ENCODE data around the gene EPSTI1. TPM values are rescaled to one million over a fixed set of nuclear protein-coding genes. Genes with fewer than 3 reads are reported as not detected.

Gene EPSTI1
- total RNA-seq, 1 experiment from 2014 or later, result 0.69 TPM

DNA sequence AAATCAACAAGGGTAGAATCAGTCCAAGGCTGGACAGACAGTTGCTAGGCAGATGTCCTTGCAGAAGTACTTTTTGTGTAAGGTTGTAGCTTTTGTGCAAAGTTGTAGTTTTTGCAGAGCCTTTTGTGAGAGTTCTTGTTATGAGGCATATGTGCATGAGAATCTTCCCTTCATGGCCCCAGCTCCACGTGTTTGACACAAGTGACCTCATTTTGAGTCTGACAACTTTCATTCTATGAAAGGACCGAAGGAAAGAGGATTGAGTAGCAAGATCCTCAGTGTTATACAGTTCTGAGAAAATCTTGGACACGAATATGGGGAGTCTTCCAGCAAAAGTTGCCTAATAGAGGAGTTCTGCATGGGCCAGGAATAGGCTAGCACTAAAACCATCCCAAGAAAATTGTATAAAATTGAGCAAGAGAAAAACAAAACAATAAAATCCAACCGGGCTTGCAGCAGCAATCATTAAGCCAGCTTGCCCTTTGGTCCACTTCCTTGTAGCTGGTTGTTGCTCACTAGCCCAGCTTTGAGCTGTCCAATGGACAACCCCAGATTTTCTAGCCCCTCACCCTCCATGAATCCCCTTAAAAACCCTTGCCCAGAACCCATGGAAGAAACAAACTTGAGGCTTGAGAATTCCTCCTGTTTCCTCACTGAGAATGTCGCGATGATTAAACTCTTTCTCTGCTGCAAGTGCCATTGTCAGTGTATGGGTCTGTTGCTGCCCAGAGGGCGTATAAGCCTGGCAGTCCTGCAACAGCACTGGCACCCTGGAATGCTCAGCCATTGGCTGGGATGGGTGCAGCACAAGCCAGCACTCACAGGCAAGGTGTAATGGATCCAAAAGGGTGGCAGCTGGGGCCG lies 6.5 kb downstream of the EPSTI1 start:
- DNase-seq (ENCODE audit: low read depth, low spot score) (no peak), ATAC-seq (no peak)
- in situ Hi-C loops (cut with HindIII; ENCODE audit: low pct_unique_long_range_greater_than_20kb, low sequenced_read_pairs) (no loop called here), intact Hi-C loops (cut with micrococcal nuclease; ENCODE audit: unreplicated experiment) (no loop called here)
- no peak overlapping the region for H3K4me3 ChIP-seq (ENCODE audit: low read depth in 2 of 2, low read length in 2 of 2)
- ChIA-PET CTCF (no interaction called here), POLR2A (no interaction called here)
- H3K9me3 ChIP-seq (ENCODE audit: control insufficient read depth, insufficient read depth, low read depth, low read length), result no peaks in the 10 kb centered on the region
- H3K27me3 ChIP-seq (ENCODE audit: control insufficient read depth, insufficient read depth, low read length), result no peaks in the 10 kb centered on the region
- no peak overlapping the region for H3K27ac ChIP-seq (ENCODE audit: low read length)
- no peaks in the 10 kb centered on the region for H3K36me3 ChIP-seq (ENCODE audit: control insufficient read depth, insufficient read depth, low read length)
- BruUV-seq (replicated peaks), result no TSS peak
- no peaks in the 10 kb centered on the region for H3K4me1 ChIP-seq (ENCODE audit: control insufficient read depth, insufficient read depth, low read length)
- no peak for TF ChIP-seq REST (IDR thresholded peaks at IDR 0.05; ENCODE audit: insufficient read depth in 1 of 2, low read depth in 2 of 2, low read length in 1 of 2)
- TF ChIP-seq TCF7L2 (IDR thresholded peaks at IDR 0.05; ENCODE audit: low read depth, low read length), result no peak
- TF ChIP-seq, protein P1, sequence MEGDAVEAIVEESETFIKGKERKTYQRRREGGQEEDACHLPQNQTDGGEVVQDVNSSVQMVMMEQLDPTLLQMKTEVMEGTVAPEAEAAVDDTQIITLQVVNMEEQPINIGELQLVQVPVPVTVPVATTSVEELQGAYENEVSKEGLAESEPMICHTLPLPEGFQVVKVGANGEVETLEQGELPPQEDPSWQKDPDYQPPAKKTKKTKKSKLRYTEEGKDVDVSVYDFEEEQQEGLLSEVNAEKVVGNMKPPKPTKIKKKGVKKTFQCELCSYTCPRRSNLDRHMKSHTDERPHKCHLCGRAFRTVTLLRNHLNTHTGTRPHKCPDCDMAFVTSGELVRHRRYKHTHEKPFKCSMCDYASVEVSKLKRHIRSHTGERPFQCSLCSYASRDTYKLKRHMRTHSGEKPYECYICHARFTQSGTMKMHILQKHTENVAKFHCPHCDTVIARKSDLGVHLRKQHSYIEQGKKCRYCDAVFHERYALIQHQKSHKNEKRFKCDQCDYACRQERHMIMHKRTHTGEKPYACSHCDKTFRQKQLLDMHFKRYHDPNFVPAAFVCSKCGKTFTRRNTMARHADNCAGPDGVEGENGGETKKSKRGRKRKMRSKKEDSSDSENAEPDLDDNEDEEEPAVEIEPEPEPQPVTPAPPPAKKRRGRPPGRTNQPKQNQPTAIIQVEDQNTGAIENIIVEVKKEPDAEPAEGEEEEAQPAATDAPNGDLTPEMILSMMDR (IDR thresholded peaks at IDR 0.05), result no peak
- no peak for TF ChIP-seq POLR2AphosphoS5 (IDR thresholded peaks at IDR 0.05; ENCODE audit: low read depth, low read length)
- TF ChIP-seq SIN3A (IDR thresholded peaks at IDR 0.05; ENCODE audit: borderline replicate concordance, insufficient read depth, low read depth, low read length), result no peak

- Histone ChIP-seq H3K9me3 (ENCODE audit: control insufficient read depth, insufficient read depth, low read depth, low read length) (no peaks in the 10 kb centered on the region), H3K27me3 (ENCODE audit: control insufficient read depth, insufficient read depth, low read length) (no peaks in the 10 kb centered on the region), H3K27ac (ENCODE audit: low read length) (no peak overlapping the region), H3K4me1 (ENCODE audit: control insufficient read depth, insufficient read depth, low read length) (no peaks in the 10 kb centered on the region), H3K36me3 (ENCODE audit: control insufficient read depth, insufficient read depth, low read length) (no peaks in the 10 kb centered on the region), H3K4me3 (ENCODE audit: low read depth in 2 of 2, low read length in 2 of 2) (no peak overlapping the region)
- ATAC-seq, result no peak
- ChIA-PET CTCF (no interaction called here), POLR2A (no interaction called here)
- intact Hi-C loops (cut with micrococcal nuclease; ENCODE audit: unreplicated experiment) (no loop called here), in situ Hi-C loops (cut with HindIII; ENCODE audit: low pct_unique_long_range_greater_than_20kb, low sequenced_read_pairs) (no loop called here)
- no peak for TF ChIP-seq TCF7L2 (IDR thresholded peaks at IDR 0.05; ENCODE audit: low read depth, low read length)
- TF ChIP-seq POLR2AphosphoS5 (IDR thresholded peaks at IDR 0.05; ENCODE audit: low read depth, low read length), result no peak
- TF ChIP-seq, protein P1 (IDR thresholded peaks at IDR 0.05), result no peak
- no peak for TF ChIP-seq REST (IDR thresholded peaks at IDR 0.05; ENCODE audit: insufficient read depth in 1 of 2, low read depth in 2 of 2, low read length in 1 of 2)
- TF ChIP-seq SIN3A (IDR thresholded peaks at IDR 0.05; ENCODE audit: borderline replicate concordance, insufficient read depth, low read depth, low read length), result no peak
- BruUV-seq (replicated peaks), result no TSS peak
- DNase-seq (ENCODE audit: low read depth, low spot score), result no peak
Measured at GRCh38 chr13:42984691-42985090, 7.3 kb downstream of the EPSTI1 start.
